Calu3 (cell line): ENCODE results near the gene FYB1. TPM values are rescaled to one million over a fixed set of nuclear protein-coding genes. Genes with fewer than 3 reads are reported as not detected.

Experiments used
- BruUV-seq: library from RNA; stranded (reverse); fragments of 400-500 nt; replicated peaks from 2 replicates; lab custom pipeline; 2021; lab: Mats Ljungman, UMichigan
- CTCF ChIA-PET: fragments of 300-600 bp; sonication (Branson Sonifier 250); formaldehyde crosslinking; loops from one replicate; lab custom pipeline; 2022; ENCODE audit warnings: antibody characterized with exemption; lab: Charles Lee
- DNase-seq: peaks from one replicate; pipeline ENCODE4 v3.0.0; 2022
- H3K27ac Mint-ChIP-seq: one replicate; pipeline ENCODE4 v1.8.0; 2022; ENCODE audit warnings: mixed read lengths; ENCODE audit not compliant: unreplicated experiment
- H3K27me3 Mint-ChIP-seq: one replicate; pipeline ENCODE4 v1.8.0; 2022; ENCODE audit warnings: mixed read lengths; ENCODE audit not compliant: unreplicated experiment
- H3K36me3 Mint-ChIP-seq: one replicate; pipeline ENCODE4 v1.8.0; 2022; ENCODE audit warnings: mild to moderate bottlenecking, moderate library complexity, mixed read lengths; ENCODE audit not compliant: insufficient read depth, unreplicated experiment
- H3K4me1 Mint-ChIP-seq: one replicate; pipeline ENCODE4 v1.8.0; 2022; ENCODE audit warnings: mild to moderate bottlenecking, low read depth, mixed read lengths; ENCODE audit not compliant: unreplicated experiment
- H3K4me3 Mint-ChIP-seq: one replicate; pipeline ENCODE4 v1.8.0; 2022; ENCODE audit warnings: mild to moderate bottlenecking, low read depth, moderate library complexity, mixed read lengths; ENCODE audit not compliant: unreplicated experiment
- H3K9me3 Mint-ChIP-seq: one replicate; pipeline ENCODE4 v1.8.0; 2022; ENCODE audit warnings: low read depth, mixed read lengths; ENCODE audit not compliant: unreplicated experiment
- intact Hi-C: fragments of 100-400 bp; cut with micrococcal nuclease; formaldehyde crosslinking; loops from one replicate; pipeline ENCODE4 v1.10.0; 2022; ENCODE audit not compliant: unreplicated experiment
- total RNA-seq: library from RNA; stranded (reverse); gene quantifications from 2 replicates; pipeline ENCODE4 v1.2.3, GENCODE V29; 2022
- TF ChIP-seq, protein P1 (sequence below): fragments of 200-600 bp; IDR thresholded peaks from one replicate; pipeline ENCODE4 v1.8.0; 2022; ENCODE audit warnings: antibody characterized with exemption; ENCODE audit not compliant: unreplicated experiment

FYB1 gene
- total RNA-seq, 1 experiment from 2014 or later: 42.8 TPM

DNA sequence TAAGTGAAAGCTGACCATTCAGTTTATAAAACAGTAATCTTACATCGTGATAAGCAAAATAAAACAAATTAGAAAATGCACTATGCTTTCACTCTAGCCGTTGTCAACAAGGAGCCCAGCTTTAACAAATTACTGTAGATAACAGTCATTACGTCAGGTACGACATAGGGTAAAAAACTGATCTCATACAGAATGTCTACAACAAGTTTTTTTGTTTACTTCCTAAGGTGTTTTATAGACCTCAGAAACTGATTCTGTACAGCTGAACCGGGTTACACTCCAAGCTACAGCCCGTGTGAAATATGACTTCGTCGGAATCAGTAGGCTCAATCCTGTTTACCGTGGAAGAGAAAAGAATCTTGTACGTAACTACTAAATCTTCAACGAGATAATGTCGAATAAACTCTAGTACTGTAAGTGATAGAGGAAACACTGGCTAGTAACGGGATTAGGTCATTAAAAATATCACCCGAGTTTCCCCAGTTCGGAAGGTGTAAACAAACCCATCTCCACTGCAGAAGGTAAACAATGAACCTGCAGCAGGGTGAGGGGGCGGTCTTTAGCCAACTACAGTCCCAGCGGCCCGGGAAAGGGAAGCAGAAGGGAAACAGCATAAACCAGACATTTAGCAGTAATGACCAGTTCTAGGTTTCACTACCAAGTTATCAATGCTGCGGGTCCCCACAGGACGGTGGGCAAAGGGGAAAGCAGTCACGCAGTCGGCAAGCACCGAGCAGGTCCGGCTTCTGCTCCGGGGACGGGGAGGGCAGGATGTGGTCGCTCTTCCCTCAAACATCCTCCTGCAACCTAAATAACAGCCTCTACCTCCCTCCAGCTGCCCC, 146.2 kb downstream of the FYB1 start:
- TF ChIP-seq, protein P1, sequence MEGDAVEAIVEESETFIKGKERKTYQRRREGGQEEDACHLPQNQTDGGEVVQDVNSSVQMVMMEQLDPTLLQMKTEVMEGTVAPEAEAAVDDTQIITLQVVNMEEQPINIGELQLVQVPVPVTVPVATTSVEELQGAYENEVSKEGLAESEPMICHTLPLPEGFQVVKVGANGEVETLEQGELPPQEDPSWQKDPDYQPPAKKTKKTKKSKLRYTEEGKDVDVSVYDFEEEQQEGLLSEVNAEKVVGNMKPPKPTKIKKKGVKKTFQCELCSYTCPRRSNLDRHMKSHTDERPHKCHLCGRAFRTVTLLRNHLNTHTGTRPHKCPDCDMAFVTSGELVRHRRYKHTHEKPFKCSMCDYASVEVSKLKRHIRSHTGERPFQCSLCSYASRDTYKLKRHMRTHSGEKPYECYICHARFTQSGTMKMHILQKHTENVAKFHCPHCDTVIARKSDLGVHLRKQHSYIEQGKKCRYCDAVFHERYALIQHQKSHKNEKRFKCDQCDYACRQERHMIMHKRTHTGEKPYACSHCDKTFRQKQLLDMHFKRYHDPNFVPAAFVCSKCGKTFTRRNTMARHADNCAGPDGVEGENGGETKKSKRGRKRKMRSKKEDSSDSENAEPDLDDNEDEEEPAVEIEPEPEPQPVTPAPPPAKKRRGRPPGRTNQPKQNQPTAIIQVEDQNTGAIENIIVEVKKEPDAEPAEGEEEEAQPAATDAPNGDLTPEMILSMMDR: no peak
- Mint-ChIP-seq H3K36me3 (peaks cover 33% of the 10 kb centered on the region), H3K4me1 (peaks cover 8% of the 10 kb centered on the region), H3K27me3 (no peaks in the 10 kb centered on the region), H3K27ac (peak overlapping the region; percentile 63), H3K4me3 (peak overlapping the region; percentile 83), H3K9me3 (no peaks in the 10 kb centered on the region)
- CTCF ChIA-PET: no interaction called here
- intact Hi-C loops: no loop called here
- DNase-seq: peak; percentile 56
- BruUV-seq: no TSS peak

GRCh38 chr5:39068099-39068498, 151.3 kb downstream of the FYB1 start:
- Mint-ChIP-seq H3K27me3 (no peaks in the 10 kb centered on the region), H3K27ac (no peak overlapping the region), H3K4me1 (peaks cover 8% of the 10 kb centered on the region), H3K4me3 (no peak overlapping the region), H3K9me3 (peaks cover 8% of the 10 kb centered on the region), H3K36me3 (peaks cover 15% of the 10 kb centered on the region)
- BruUV-seq: no TSS peak
- CTCF ChIA-PET: no interaction called here
- TF ChIP-seq, protein P1: no peak
- intact Hi-C loops: no loop called here
- no peak for DNase-seq

GRCh38 chr5:39064450-39064849, 154.9 kb downstream of the FYB1 start:
- TF ChIP-seq, protein P1: no peak
- H3K4me3 Mint-ChIP-seq: no peak overlapping the region
- no peaks in the 10 kb centered on the region for H3K4me1 Mint-ChIP-seq
- intact Hi-C loops: no loop called here
- H3K36me3 Mint-ChIP-seq: peaks cover 8% of the 10 kb centered on the region
- no peaks in the 10 kb centered on the region for H3K27me3 Mint-ChIP-seq
- H3K27ac Mint-ChIP-seq: no peak overlapping the region
- DNase-seq: no peak
- peaks cover 8% of the 10 kb centered on the region for H3K9me3 Mint-ChIP-seq
- BruUV-seq: no TSS peak
- CTCF ChIA-PET: no interaction called here

GRCh38 chr5:39063037-39063436, 156.3 kb downstream of the FYB1 start:
- H3K36me3 Mint-ChIP-seq: peaks cover 8% of the 10 kb centered on the region
- no peaks in the 10 kb centered on the region for H3K4me1 Mint-ChIP-seq
- DNase-seq: no peak
- no peak overlapping the region for H3K4me3 Mint-ChIP-seq
- BruUV-seq: no TSS peak
- peaks cover 8% of the 10 kb centered on the region for H3K9me3 Mint-ChIP-seq
- CTCF ChIA-PET: no interaction called here
- no peak overlapping the region for H3K27ac Mint-ChIP-seq
- TF ChIP-seq, protein P1: no peak
- H3K27me3 Mint-ChIP-seq: no peaks in the 10 kb centered on the region
- intact Hi-C loops: no loop called here
